Gastroesophageal sphincter (tissue), 4 donors: Measurements from ENCODE around the gene DDAH2. TPM values are rescaled to one million over a fixed set of nuclear protein-coding genes. Genes with fewer than 3 reads are reported as not detected.

Experiments used
- ATAC-seq: fragments of 150-250 bp; one replicate; pipeline ENCODE4 v1.9.1; 2016; ENCODE audit warnings: mild to moderate bottlenecking, moderate library complexity
- H3K27ac ChIP-seq, 4 donors: fragments of 200-600 bp; sonication (generic) in 3 of 4; 1 replicate in 3 of 4; 2 replicates in 1 of 4; pipeline ENCODE4 v1.5.1; 2016 to 2019
- H3K27me3 ChIP-seq: fragments of 200-600 bp; sonication (generic); one replicate; pipeline ENCODE4 v1.5.1; 2019
- H3K36me3 ChIP-seq, 2 donors: fragments of 200-600 bp; sonication (generic); one replicate each; pipeline ENCODE4 v1.5.1; 2019; ENCODE audit warnings: control low read depth in 1 of 2
- H3K4me1 ChIP-seq, 3 donors: fragments of 200-600 bp; sonication (generic); 1 replicate in 2 of 3; 2 replicates in 1 of 3; pipeline ENCODE4 v1.5.1; 2016 to 2019; ENCODE audit warnings: control low read depth in 2 of 3
- H3K4me3 ChIP-seq, 2 donors: fragments of 200-600 bp; sonication (generic); one replicate each; pipeline ENCODE4 v1.5.1; 2019; ENCODE audit warnings: mild to moderate bottlenecking in 1 of 2, moderate library complexity in 1 of 2
- H3K9me3 ChIP-seq, 3 donors: fragments of 200-600 bp; sonication (generic); one replicate each; pipeline ENCODE4 v1.5.1; 2017 to 2019; ENCODE audit warnings: control low read depth in 2 of 3
- CTCF ChIP-seq, 4 experiments: fragments of 200-600 bp in 2 of 4; fragments of 450-650 bp in 2 of 4; sonication (generic) in 1 of 4; IDR thresholded peaks; one replicate each; pipeline ENCODE4 v1.5.1; 2017 to 2019; ENCODE audit warnings: antibody characterized with exemption in 4 of 4, mild to moderate bottlenecking in 2 of 4, moderate library complexity in 2 of 4
- EP300 ChIP-seq: sonication (generic); formaldehyde crosslinking; IDR thresholded peaks from one replicate; pipeline ENCODE4 v1.6.1; 2017; ENCODE audit warnings: antibody characterized with exemption, mild to moderate bottlenecking
- POLR2A ChIP-seq, 2 donors: fragments of 450-650 bp; IDR thresholded peaks; one replicate each; pipeline ENCODE4 v1.6.1; 2017; ENCODE audit warnings: antibody characterized with exemption in 2 of 2, mild to moderate bottlenecking in 2 of 2, moderate library complexity in 1 of 2
- POLR2AphosphoS5 ChIP-seq: sonication (generic); formaldehyde crosslinking; IDR thresholded peaks from one replicate; pipeline ENCODE4 v1.6.1; 2017; ENCODE audit warnings: antibody characterized with exemption
- WGBS, 2 donors: methylation state at CpG; one replicate each; pipeline ENCODE4 v1.1.5; 2018; ENCODE audit warnings: low coverage in 1 of 2; 5-methylcytosine and 5-hydroxymethylcytosine counted together
- total RNA-seq, 4 donors: library from RNA; depleted of rRNA; stranded (reverse); fragments of >200 nt; gene quantifications; one replicate each; pipeline ENCODE4 v1.1.0, GENCODE V29; 2016

DDAH2 gene
- total RNA-seq, 4 donors from 2014 or later = 75.6 to 127 (median 99.0) TPM

DNA sequence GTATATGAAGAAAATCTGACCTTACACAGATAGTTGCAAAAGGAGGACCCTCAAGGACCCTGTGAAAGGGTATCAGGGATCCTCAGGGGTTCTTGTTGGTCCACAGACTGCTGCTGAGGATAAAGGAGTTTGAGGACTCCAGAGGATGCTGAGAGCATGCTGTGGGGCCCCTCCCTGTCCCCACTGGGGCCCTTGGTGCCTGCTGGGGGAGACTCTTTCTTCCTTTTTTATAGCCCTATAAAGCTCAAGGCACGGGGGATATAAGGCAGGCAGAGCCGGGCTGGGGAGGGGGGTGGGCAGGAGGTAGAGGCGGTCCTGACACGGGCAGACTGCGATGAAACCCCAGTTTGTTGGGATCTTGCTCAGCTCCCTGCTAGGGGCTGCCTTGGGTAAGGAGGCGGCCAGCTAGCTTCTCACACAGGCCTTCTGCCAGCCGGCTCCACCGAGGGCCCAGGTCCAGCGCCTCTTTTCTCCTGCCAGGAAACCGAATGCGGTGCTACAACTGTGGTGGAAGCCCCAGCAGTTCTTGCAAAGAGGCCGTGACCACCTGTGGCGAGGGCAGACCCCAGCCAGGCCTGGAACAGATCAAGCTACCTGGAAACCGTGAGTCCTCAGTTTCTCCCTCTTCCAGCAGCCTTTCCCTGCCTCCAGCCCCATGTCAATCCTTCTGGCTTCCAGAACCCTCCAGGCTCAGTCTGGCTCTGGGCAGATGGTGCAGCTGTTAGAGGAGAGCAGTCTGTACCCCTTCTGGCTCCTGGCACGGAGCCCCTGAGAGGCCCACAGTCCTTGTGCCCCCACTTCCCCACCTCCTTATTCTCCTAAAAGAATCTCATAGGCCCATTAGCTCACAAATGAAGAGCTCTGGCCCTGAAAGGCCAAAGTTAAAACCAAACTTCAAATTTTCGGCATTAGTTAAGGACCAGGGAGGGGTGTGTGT, 13.8 kb downstream of the DDAH2 start, which contains the start of gene LY6G6D:
Gene LY6G6D (plus strand): TSS at position 327 of the 937 bp plus-strand sequence. CDS start 8 bp downstream, at position 335.
- Histone ChIP-seq H3K9me3 (no peaks in the 10 kb centered on the region), H3K4me1 (no peaks in the 10 kb centered on the region), H3K27me3 (no peaks in the 10 kb centered on the region), H3K27ac (no peak within 1 kb of the TSS), H3K36me3 (no peaks in the 10 kb centered on the region), H3K4me3 (no peak within 1 kb of the TSS)
- no peak for TF ChIP-seq POLR2AphosphoS5
- no peak for ATAC-seq
- WGBS, 2 donors = 73 to 100% methylated on average over 1 of the region's 16 CpGs

- TF ChIP-seq POLR2AphosphoS5 (no peak), POLR2A (IDR thresholded peaks at IDR 0.05) (no peak), EP300 (no peak), CTCF (IDR thresholded peaks at IDR 0.05) (no peak)
- Histone ChIP-seq H3K4me3 (no peak overlapping the region), H3K9me3 (no peaks in the 10 kb centered on the region), H3K27ac (no peak overlapping the region), H3K27me3 (peaks cover 8% of the 10 kb centered on the region), H3K4me1 (no peaks in the 10 kb centered on the region), H3K36me3 (no peaks in the 10 kb centered on the region)
- ATAC-seq = no peak
- 21 to 44% methylated on average over 3 to 4 of the region's 5 CpGs for WGBS, 2 donors
Observed at GRCh38 chr6:31713991-31714684, 15.0 kb downstream of the DDAH2 start.

- no peaks in the 10 kb centered on the region for H3K36me3 ChIP-seq
- 31 to 77% methylated on average over 2 of the region's 4 CpGs for WGBS, 2 donors
- TF ChIP-seq CTCF (IDR thresholded peaks at IDR 0.05) (no peak), POLR2AphosphoS5 (no peak), EP300 (no peak), POLR2A (IDR thresholded peaks at IDR 0.05) (no peak)
- H3K27ac ChIP-seq = no peak overlapping the region
- ATAC-seq = no peak
- peaks cover 8% of the 10 kb centered on the region for H3K27me3 ChIP-seq
- no peaks in the 10 kb centered on the region for H3K4me1 ChIP-seq
- H3K4me3 ChIP-seq = no peak overlapping the region
- no peaks in the 10 kb centered on the region for H3K9me3 ChIP-seq
Observed at GRCh38 chr6:31713465-31713864, 15.6 kb downstream of the DDAH2 start.

GRCh38 chr6:31712296-31712695, 16.8 kb downstream of the DDAH2 start:
- no peak overlapping the region for H3K27ac ChIP-seq
- H3K4me1 ChIP-seq = no peaks in the 10 kb centered on the region
- no peak for TF ChIP-seq POLR2A (IDR thresholded peaks at IDR 0.05)
- TF ChIP-seq POLR2AphosphoS5 = no peak
- no peak for TF ChIP-seq EP300
- TF ChIP-seq CTCF (IDR thresholded peaks at IDR 0.05) = no peak
- 69 to 85% methylated on average over 4 to 7 of the region's 8 CpGs for WGBS, 2 donors
- no peak overlapping the region for H3K4me3 ChIP-seq
- peaks cover 8% of the 10 kb centered on the region for H3K27me3 ChIP-seq
- H3K36me3 ChIP-seq = no peaks in the 10 kb centered on the region
- no peak for ATAC-seq
- H3K9me3 ChIP-seq = no peaks in the 10 kb centered on the region

GRCh38 chr6:31711233-31711632, 17.9 kb downstream of the DDAH2 start:
- no peaks in the 10 kb centered on the region for H3K4me1 ChIP-seq
- no peaks in the 10 kb centered on the region for H3K36me3 ChIP-seq
- TF ChIP-seq CTCF (IDR thresholded peaks at IDR 0.05) = no peak
- no peak for TF ChIP-seq EP300
- no peak for TF ChIP-seq POLR2AphosphoS5
- no peak for TF ChIP-seq POLR2A (IDR thresholded peaks at IDR 0.05)
- no peak overlapping the region for H3K4me3 ChIP-seq
- ATAC-seq = no peak
- peaks cover 8% of the 10 kb centered on the region for H3K27me3 ChIP-seq
- 72 to 79% methylated on average over 4 of the region's 8 CpGs for WGBS, 2 donors
- no peak overlapping the region for H3K27ac ChIP-seq
- no peaks in the 10 kb centered on the region for H3K9me3 ChIP-seq
